Mammary epithelial cell (primary cell): Measurements from ENCODE around the gene PSMD9.

Source experiments
- CTCF ChIP-seq, 2 donors: IDR thresholded peaks in 1 of 2; conservative IDR thresholded peaks in 1 of 2; 2 replicates each; pipeline ENCODE4 v1.5.1; 2011 to 2012; ENCODE audit warnings: inconsistent platforms in 2 of 2, low read length in 2 of 2, mild to moderate bottlenecking in 2 of 2, control low read depth in 1 of 2, low read depth in 1 of 2; ENCODE audit not compliant: insufficient read depth in 1 of 2; ENCODE audit errors: extremely low read depth in 1 of 2
- EZH2 ChIP-seq: IDR thresholded peaks from 2 replicates; pipeline ENCODE4 v1.6.1; 2012; ENCODE audit warnings: low read length, inconsistent platforms, borderline replicate concordance

GRCh38 chr12:121958541-121959240 lies 70.1 kb downstream of the PSMD9 start:
- TF ChIP-seq CTCF (conservative IDR thresholded peaks at IDR 0.05 in 1 of 2, IDR thresholded peaks at IDR 0.05 in 1 of 2; ENCODE audit: extremely low read depth in 1 of 2, insufficient read depth in 1 of 2, low read depth in 1 of 2, low read length in 2 of 2) (no peak), EZH2 (no peak)
